ENCODE data around the gene SLC4A7.
"Not testable (repeated sequence)": the region's sequence is repeated elsewhere in the genome, so short reads cannot be mapped to it uniquely, and the experiment has no call there.

SLC4A7 gene

GRCh38 chr3:27429909-27430308 lies 54.3 kb downstream of the SLC4A7 start:
- no peak for DNase-seq (ENCODE audit: low read depth in 2 of 2, low spot score in 1 of 2)

GRCh38 chr3:27428446-27428845 lies 55.7 kb downstream of the SLC4A7 start:
- DNase-seq (ENCODE audit: low read depth in 2 of 2, low spot score in 1 of 2): no peak

GRCh38 chr3:27426926-27427325 lies 57.3 kb downstream of the SLC4A7 start:
- DNase-seq (ENCODE audit: low read depth in 2 of 2, low spot score in 1 of 2): no peak

GRCh38 chr3:27425896-27426565 lies 58.2 kb downstream of the SLC4A7 start:
- DNase-seq (ENCODE audit: low read depth in 2 of 2, low spot score in 1 of 2): no peak

GRCh38 chr3:27424812-27425521 lies 59.2 kb downstream of the SLC4A7 start:
- DNase-seq (ENCODE audit: low read depth in 2 of 2, low spot score in 1 of 2): not testable (repeated sequence)

GRCh38 chr3:27423463-27423862 lies 60.7 kb downstream of the SLC4A7 start:
- no peak for DNase-seq (ENCODE audit: low read depth in 2 of 2, low spot score in 1 of 2)

- no peak for DNase-seq (ENCODE audit: low read depth in 2 of 2, low spot score in 1 of 2)
Observed at GRCh38 chr3:27422617-27423016, 61.6 kb downstream of the SLC4A7 start.

GRCh38 chr3:27415202-27415601 lies 69.0 kb downstream of the SLC4A7 start:
- no peak for DNase-seq (ENCODE audit: low read depth in 2 of 2, low spot score in 1 of 2)

- DNase-seq (ENCODE audit: low read depth in 2 of 2, low spot score in 1 of 2): no peak
Observed at GRCh38 chr3:27392950-27393679, 91.1 kb downstream of the SLC4A7 start.

GRCh38 chr3:27392414-27392813 lies 91.8 kb downstream of the SLC4A7 start:
- DNase-seq (ENCODE audit: low read depth in 2 of 2, low spot score in 1 of 2): not testable (repeated sequence)

GRCh38 chr3:27391796-27392195 lies 92.4 kb downstream of the SLC4A7 start:
- no peak for DNase-seq (ENCODE audit: low read depth in 2 of 2, low spot score in 1 of 2)

- DNase-seq (ENCODE audit: low read depth in 2 of 2, low spot score in 1 of 2): no peak
Observed at GRCh38 chr3:27387625-27388024, 96.6 kb downstream of the SLC4A7 start.

- no peak for DNase-seq (ENCODE audit: low read depth in 2 of 2, low spot score in 1 of 2)
Observed at GRCh38 chr3:27385504-27385903, 98.7 kb downstream of the SLC4A7 start.

GRCh38 chr3:27384191-27384590 lies 100.0 kb downstream of the SLC4A7 start:
- no peak for DNase-seq (ENCODE audit: low read depth in 2 of 2, low spot score in 1 of 2)

GRCh38 chr3:27380433-27381357 lies 103.5 kb downstream of the SLC4A7 start:
- DNase-seq (ENCODE audit: low read depth in 2 of 2, low spot score in 1 of 2): no peak

- no peak for DNase-seq (ENCODE audit: low read depth in 2 of 2, low spot score in 1 of 2)
Observed at GRCh38 chr3:27378331-27378730, 105.9 kb downstream of the SLC4A7 start.

GRCh38 chr3:27376109-27376772 lies 107.9 kb downstream of the SLC4A7 start:
- DNase-seq (ENCODE audit: low read depth in 2 of 2, low spot score in 1 of 2): no peak

- DNase-seq (ENCODE audit: low read depth in 2 of 2, low spot score in 1 of 2): peak; percentile 75 to 79
Observed at GRCh38 chr3:27368831-27369607, 115.2 kb downstream of the SLC4A7 start, which contains the start of gene NEK10. TSS of gene NEK10 (minus strand) at chr3:27369383. CDS start at chr3:27352882, 16,501 bp downstream.

- DNase-seq (ENCODE audit: low read depth in 2 of 2, low spot score in 1 of 2): no peak
Observed at GRCh38 chr3:27366062-27366591, 118.1 kb downstream of the SLC4A7 start.
